MM.1S (cell line): ENCODE measurements around the gene GAB1.

Source experiments
- EZH2 ChIP-seq: fragments of 300-600 bp; sonication (generic); optimal IDR thresholded peaks from 2 replicates; pipeline ENCODE3; 2017; ENCODE audit warnings: low read depth, mild to moderate bottlenecking, antibody characterized with exemption, low read length, mixed read lengths
- EZH2phosphoT487 ChIP-seq: fragments of 300-600 bp; sonication (generic); IDR thresholded peaks from 2 replicates; pipeline ENCODE4 v1.6.1; 2018; ENCODE audit warnings: antibody characterized with exemption, low read length
- TF ChIP-seq, protein P1 (sequence below): fragments of 300-600 bp; sonication (generic); IDR thresholded peaks from 2 replicates; pipeline ENCODE4 v1.5.1; 2016; ENCODE audit warnings: antibody characterized with exemption, low read length, mixed read lengths

DNA sequence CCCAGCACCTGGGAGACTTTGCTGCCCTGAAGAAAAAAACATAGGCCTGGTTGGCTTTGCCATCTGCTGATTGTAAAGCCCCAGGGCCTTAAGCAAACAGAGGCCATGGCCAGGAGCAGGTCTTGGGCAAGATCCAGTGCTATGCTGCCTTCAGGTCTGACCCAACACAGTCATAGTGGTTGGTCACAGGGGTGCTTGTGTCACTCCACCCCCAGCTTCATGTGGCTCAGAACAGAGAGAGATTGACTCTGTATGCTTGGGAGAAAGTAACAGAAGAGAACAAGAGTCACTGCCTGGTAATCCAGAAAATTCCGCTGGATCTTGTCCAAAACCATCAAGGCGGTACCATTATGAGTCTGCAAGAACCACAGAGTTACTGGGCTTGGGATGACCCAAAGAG lies 152.4 kb downstream of the GAB1 start:
- TF ChIP-seq, protein P1, sequence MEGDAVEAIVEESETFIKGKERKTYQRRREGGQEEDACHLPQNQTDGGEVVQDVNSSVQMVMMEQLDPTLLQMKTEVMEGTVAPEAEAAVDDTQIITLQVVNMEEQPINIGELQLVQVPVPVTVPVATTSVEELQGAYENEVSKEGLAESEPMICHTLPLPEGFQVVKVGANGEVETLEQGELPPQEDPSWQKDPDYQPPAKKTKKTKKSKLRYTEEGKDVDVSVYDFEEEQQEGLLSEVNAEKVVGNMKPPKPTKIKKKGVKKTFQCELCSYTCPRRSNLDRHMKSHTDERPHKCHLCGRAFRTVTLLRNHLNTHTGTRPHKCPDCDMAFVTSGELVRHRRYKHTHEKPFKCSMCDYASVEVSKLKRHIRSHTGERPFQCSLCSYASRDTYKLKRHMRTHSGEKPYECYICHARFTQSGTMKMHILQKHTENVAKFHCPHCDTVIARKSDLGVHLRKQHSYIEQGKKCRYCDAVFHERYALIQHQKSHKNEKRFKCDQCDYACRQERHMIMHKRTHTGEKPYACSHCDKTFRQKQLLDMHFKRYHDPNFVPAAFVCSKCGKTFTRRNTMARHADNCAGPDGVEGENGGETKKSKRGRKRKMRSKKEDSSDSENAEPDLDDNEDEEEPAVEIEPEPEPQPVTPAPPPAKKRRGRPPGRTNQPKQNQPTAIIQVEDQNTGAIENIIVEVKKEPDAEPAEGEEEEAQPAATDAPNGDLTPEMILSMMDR, result no peak
- TF ChIP-seq EZH2 (no peak), EZH2phosphoT487 (no peak)
